WTC11 (cell line): ENCODE data around the gene NIPAL4. TPM values are rescaled to one million over a fixed set of nuclear protein-coding genes. Genes with fewer than 3 reads are reported as not detected.

Source experiments
- ATAC-seq: fragments of 200-7000 bp; cut with Tn5 transposase; 2 replicates; pipeline ENCODE4 v1.10.0; 2021; ENCODE audit warnings: mild to moderate bottlenecking, moderate library complexity
- CTCF ChIA-PET: fragments of 300-600 bp; sonication (Branson Sonifier 250); formaldehyde crosslinking; loops from one replicate; lab custom pipeline; 2021; ENCODE audit warnings: antibody characterized with exemption; lab: Charles Lee
- POLR2A ChIA-PET: fragments of 350-600 bp; sonication (Branson Sonifier 250); formaldehyde crosslinking; loops from one replicate; lab custom pipeline; 2021; ENCODE audit warnings: antibody characterized with exemption; lab: Charles Lee
- DNase-seq: peaks from one replicate; pipeline ENCODE4 v3.0.0; 2021; ENCODE audit warnings: low spot score
- H3K27ac Mint-ChIP-seq: 2 replicates; pipeline ENCODE4 v1.8.0; 2021; ENCODE audit warnings: mixed read lengths
- H3K27me3 Mint-ChIP-seq: 2 replicates; pipeline ENCODE4 v1.8.0; 2021; ENCODE audit warnings: low read depth, mild to moderate bottlenecking, moderate library complexity, mixed read lengths
- H3K36me3 Mint-ChIP-seq: 2 replicates; pipeline ENCODE4 v1.8.0; 2021; ENCODE audit warnings: mixed read lengths
- H3K4me1 Mint-ChIP-seq: 2 replicates; pipeline ENCODE4 v1.8.0; 2022; ENCODE audit warnings: mixed read lengths
- H3K4me3 Mint-ChIP-seq: 2 replicates; pipeline ENCODE4 v1.8.0; 2021; ENCODE audit warnings: mild to moderate bottlenecking, moderate library complexity, mixed read lengths
- H3K9me3 Mint-ChIP-seq: 2 replicates; pipeline ENCODE4 v1.8.0; 2021; ENCODE audit warnings: mixed read lengths
- AR ChIP-seq: fragments of 250-450 bp; sonication (Bioruptor Pico); IDR thresholded peaks from 2 replicates; pipeline ENCODE4 v1.9.0; 2021; ENCODE audit warnings: mild to moderate bottlenecking
- CBFB ChIP-seq: sonication (generic); formaldehyde crosslinking; IDR thresholded peaks from 2 replicates; pipeline ENCODE4 v1.8.1; 2022; ENCODE audit warnings: mild to moderate bottlenecking, low read depth, missing genetic modification reagents
- CREB1 ChIP-seq: sonication (generic); formaldehyde crosslinking; IDR thresholded peaks from 2 replicates; pipeline ENCODE4 v1.8.0; 2023; ENCODE audit warnings: mild to moderate bottlenecking, missing genetic modification reagents
- ELF4 ChIP-seq: sonication (generic); formaldehyde crosslinking; IDR thresholded peaks from 2 replicates; pipeline ENCODE4 v1.8.1; 2022; ENCODE audit warnings: low read depth, mild to moderate bottlenecking, moderate library complexity, missing genetic modification reagents
- FOXP4 ChIP-seq: sonication (generic); formaldehyde crosslinking; IDR thresholded peaks from 2 replicates; pipeline ENCODE4 v1.8.0; 2022; ENCODE audit warnings: mild to moderate bottlenecking, missing genetic modification reagents
- IRF2 ChIP-seq: sonication (generic); formaldehyde crosslinking; IDR thresholded peaks from 2 replicates; pipeline ENCODE4 v1.8.0; 2022; ENCODE audit warnings: low read depth, missing genetic modification reagents, borderline replicate concordance
- MXD4 ChIP-seq: fragments of 250-450 bp; sonication (Bioruptor Pico); IDR thresholded peaks from 2 replicates; pipeline ENCODE4 v1.8.0; 2021; ENCODE audit warnings: mild to moderate bottlenecking, moderate library complexity, borderline replicate concordance
- NFYB ChIP-seq: sonication (generic); formaldehyde crosslinking; conservative IDR thresholded peaks from 2 replicates; pipeline ENCODE4 v1.8.0; 2022; ENCODE audit warnings: low read depth, missing genetic modification reagents
- TEAD1 ChIP-seq: sonication (generic); formaldehyde crosslinking; IDR thresholded peaks from 2 replicates; pipeline ENCODE4 v1.8.0; 2022; ENCODE audit warnings: mild to moderate bottlenecking, missing genetic modification reagents
- TEAD4 ChIP-seq: sonication (generic); formaldehyde crosslinking; IDR thresholded peaks from 2 replicates; pipeline ENCODE4 v1.8.0; 2022; ENCODE audit warnings: mild to moderate bottlenecking, missing genetic modification reagents
- USF1 ChIP-seq: sonication (generic); formaldehyde crosslinking; IDR thresholded peaks from 2 replicates; pipeline ENCODE4 v1.8.0; 2022; ENCODE audit warnings: mild to moderate bottlenecking, missing genetic modification reagents
- ZNF138 ChIP-seq: sonication (generic); formaldehyde crosslinking; conservative IDR thresholded peaks from 2 replicates; pipeline ENCODE4 v1.8.1; 2022; ENCODE audit warnings: mild to moderate bottlenecking, moderate library complexity, missing genetic modification reagents
- ZNF317 ChIP-seq: sonication (generic); formaldehyde crosslinking; IDR thresholded peaks from 2 replicates; pipeline ENCODE4 v1.8.1; 2023; ENCODE audit warnings: low read depth, mild to moderate bottlenecking, moderate library complexity, missing genetic modification reagents, borderline replicate concordance
- ZNF423 ChIP-seq: fragments of 250-450 bp; sonication (Bioruptor Pico); IDR thresholded peaks from 2 replicates; pipeline ENCODE4 v2.1.2; 2022; ENCODE audit warnings: mild to moderate bottlenecking, moderate library complexity
- total RNA-seq: library from RNA; stranded (reverse); gene quantifications from 3 replicates; pipeline ENCODE4 v1.2.3, GENCODE V29; 2021
- TF ChIP-seq, protein P1 (sequence below): fragments of 250-450 bp; sonication (Bioruptor Pico); IDR thresholded peaks from 2 replicates; pipeline ENCODE4 v1.8.0; 2021; ENCODE audit warnings: mild to moderate bottlenecking
- TF ChIP-seq, protein P2 (sequence below): sonication (generic); formaldehyde crosslinking; IDR thresholded peaks from 2 replicates; pipeline ENCODE4 v1.8.0; 2022; ENCODE audit warnings: missing genetic modification reagents
- TF ChIP-seq, protein P3 (sequence below): sonication (generic); formaldehyde crosslinking; conservative IDR thresholded peaks from 2 replicates; pipeline ENCODE4 v1.8.1; 2022; ENCODE audit warnings: mild to moderate bottlenecking, missing genetic modification reagents
- TF ChIP-seq, protein P4 (sequence below): sonication (generic); formaldehyde crosslinking; IDR thresholded peaks from 2 replicates; pipeline ENCODE4 v1.8.1; 2023; ENCODE audit warnings: mild to moderate bottlenecking, missing genetic modification reagents

NIPAL4 gene
- total RNA-seq, 1 experiment from 2014 or later = not detected

- DNase-seq (no peak), ATAC-seq (no peak)
- no peaks in the 10 kb centered on the region for H3K9me3 Mint-ChIP-seq
- H3K27me3 Mint-ChIP-seq = no peaks in the 10 kb centered on the region
- H3K4me1 Mint-ChIP-seq = peaks cover 7% of the 10 kb centered on the region; the same call in 1 of the 2 replicates
- no peaks in the 10 kb centered on the region for H3K36me3 Mint-ChIP-seq
- H3K4me3 Mint-ChIP-seq = no peak overlapping the region
- POLR2A ChIA-PET = no interaction called here
- CTCF ChIA-PET = no interaction called here
- H3K27ac Mint-ChIP-seq = no peak overlapping the region
- no peak for TF ChIP-seq CBFB (CRISPR knock-in tag)
- no peak for TF ChIP-seq FOXP4 (CRISPR knock-in tag)
- no peak for TF ChIP-seq CREB1
- TF ChIP-seq ZNF423 (CRISPR knock-in tag) = no peak
- no peak for TF ChIP-seq ELF4
- TF ChIP-seq ZNF317 (CRISPR knock-in tag) = no peak
- TF ChIP-seq AR (CRISPR knock-in tag) = no peak
- no peak for TF ChIP-seq IRF2
- TF ChIP-seq TEAD4 = no peak
- TF ChIP-seq, protein P1, sequence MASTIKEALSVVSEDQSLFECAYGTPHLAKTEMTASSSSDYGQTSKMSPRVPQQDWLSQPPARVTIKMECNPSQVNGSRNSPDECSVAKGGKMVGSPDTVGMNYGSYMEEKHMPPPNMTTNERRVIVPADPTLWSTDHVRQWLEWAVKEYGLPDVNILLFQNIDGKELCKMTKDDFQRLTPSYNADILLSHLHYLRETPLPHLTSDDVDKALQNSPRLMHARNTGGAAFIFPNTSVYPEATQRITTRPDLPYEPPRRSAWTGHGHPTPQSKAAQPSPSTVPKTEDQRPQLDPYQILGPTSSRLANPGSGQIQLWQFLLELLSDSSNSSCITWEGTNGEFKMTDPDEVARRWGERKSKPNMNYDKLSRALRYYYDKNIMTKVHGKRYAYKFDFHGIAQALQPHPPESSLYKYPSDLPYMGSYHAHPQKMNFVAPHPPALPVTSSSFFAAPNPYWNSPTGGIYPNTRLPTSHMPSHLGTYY (CRISPR knock-in tag) = no peak
- TF ChIP-seq NFYB (CRISPR knock-in tag) = no peak
- TF ChIP-seq, all 79 proteins: peak for 0
Observed at GRCh38 chr5:157445745-157446411, 14.1 kb upstream of the NIPAL4 start.

DNA sequence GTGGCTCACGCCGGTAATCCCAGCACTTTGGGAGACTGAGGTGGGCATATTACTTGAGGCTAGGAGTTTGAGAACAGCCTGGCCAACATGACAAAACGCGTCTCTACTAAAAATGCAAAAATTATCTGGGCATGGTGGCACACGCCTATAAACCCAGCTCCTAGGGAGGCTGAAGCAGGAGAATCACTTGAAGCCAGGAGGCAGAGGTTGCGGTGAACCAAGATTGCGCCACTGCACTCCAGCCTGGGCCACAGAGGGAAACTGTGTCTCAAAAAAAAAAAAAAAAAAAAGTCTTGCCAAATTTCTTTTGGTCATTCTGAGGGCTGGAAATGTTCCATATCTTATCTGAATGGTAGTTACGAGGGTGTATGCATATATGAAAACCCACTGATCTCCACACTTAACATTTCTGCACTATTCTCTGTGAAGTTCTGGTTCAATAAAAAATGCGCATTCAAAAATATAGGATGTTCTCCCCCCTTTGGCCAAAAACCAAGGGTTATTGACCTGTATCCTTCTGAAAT is 13.5 kb upstream of the NIPAL4 start:
- peaks cover 7% of the 10 kb centered on the region; the same call in 1 of the 2 replicates for H3K4me1 Mint-ChIP-seq
- POLR2A ChIA-PET = no interaction called here
- CTCF ChIA-PET = interaction anchor here (1.2 kb wide), 1 partner anchor 25 kb away, joined by 7 read pairs; no protein-coding TSS in a partner anchor
- no peak overlapping the region for H3K27ac Mint-ChIP-seq
- no peaks in the 10 kb centered on the region for H3K9me3 Mint-ChIP-seq
- ATAC-seq (no peak), DNase-seq (no peak)
- H3K36me3 Mint-ChIP-seq = no peaks in the 10 kb centered on the region
- H3K4me3 Mint-ChIP-seq = no peak overlapping the region
- H3K27me3 Mint-ChIP-seq = no peaks in the 10 kb centered on the region
- TF ChIP-seq, protein P2, sequence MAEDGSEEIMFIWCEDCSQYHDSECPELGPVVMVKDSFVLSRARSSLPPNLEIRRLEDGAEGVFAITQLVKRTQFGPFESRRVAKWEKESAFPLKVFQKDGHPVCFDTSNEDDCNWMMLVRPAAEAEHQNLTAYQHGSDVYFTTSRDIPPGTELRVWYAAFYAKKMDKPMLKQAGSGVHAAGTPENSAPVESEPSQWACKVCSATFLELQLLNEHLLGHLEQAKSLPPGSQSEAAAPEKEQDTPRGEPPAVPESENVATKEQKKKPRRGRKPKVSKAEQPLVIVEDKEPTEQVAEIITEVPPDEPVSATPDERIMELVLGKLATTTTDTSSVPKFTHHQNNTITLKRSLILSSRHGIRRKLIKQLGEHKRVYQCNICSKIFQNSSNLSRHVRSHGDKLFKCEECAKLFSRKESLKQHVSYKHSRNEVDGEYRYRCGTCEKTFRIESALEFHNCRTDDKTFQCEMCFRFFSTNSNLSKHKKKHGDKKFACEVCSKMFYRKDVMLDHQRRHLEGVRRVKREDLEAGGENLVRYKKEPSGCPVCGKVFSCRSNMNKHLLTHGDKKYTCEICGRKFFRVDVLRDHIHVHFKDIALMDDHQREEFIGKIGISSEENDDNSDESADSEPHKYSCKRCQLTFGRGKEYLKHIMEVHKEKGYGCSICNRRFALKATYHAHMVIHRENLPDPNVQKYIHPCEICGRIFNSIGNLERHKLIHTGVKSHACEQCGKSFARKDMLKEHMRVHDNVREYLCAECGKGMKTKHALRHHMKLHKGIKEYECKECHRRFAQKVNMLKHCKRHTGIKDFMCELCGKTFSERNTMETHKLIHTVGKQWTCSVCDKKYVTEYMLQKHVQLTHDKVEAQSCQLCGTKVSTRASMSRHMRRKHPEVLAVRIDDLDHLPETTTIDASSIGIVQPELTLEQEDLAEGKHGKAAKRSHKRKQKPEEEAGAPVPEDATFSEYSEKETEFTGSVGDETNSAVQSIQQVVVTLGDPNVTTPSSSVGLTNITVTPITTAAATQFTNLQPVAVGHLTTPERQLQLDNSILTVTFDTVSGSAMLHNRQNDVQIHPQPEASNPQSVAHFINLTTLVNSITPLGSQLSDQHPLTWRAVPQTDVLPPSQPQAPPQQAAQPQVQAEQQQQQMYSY (CRISPR knock-in tag) = no peak
- no peak for TF ChIP-seq ZNF138 (CRISPR knock-in tag)
- TF ChIP-seq, protein P3, sequence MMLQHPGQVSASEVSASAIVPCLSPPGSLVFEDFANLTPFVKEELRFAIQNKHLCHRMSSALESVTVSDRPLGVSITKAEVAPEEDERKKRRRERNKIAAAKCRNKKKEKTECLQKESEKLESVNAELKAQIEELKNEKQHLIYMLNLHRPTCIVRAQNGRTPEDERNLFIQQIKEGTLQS (CRISPR knock-in tag) = no peak
- TF ChIP-seq TEAD1 (CRISPR knock-in tag) = no peak
- no peak for TF ChIP-seq MXD4 (CRISPR knock-in tag)
- TF ChIP-seq, protein P4, sequence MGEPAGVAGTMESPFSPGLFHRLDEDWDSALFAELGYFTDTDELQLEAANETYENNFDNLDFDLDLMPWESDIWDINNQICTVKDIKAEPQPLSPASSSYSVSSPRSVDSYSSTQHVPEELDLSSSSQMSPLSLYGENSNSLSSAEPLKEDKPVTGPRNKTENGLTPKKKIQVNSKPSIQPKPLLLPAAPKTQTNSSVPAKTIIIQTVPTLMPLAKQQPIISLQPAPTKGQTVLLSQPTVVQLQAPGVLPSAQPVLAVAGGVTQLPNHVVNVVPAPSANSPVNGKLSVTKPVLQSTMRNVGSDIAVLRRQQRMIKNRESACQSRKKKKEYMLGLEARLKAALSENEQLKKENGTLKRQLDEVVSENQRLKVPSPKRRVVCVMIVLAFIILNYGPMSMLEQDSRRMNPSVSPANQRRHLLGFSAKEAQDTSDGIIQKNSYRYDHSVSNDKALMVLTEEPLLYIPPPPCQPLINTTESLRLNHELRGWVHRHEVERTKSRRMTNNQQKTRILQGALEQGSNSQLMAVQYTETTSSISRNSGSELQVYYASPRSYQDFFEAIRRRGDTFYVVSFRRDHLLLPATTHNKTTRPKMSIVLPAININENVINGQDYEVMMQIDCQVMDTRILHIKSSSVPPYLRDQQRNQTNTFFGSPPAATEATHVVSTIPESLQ = no peak
- no peak for TF ChIP-seq USF1 (CRISPR knock-in tag)
- no peak for TF ChIP-seq TEAD4
